ENCODE measurements around the gene MSI2.

DNA sequence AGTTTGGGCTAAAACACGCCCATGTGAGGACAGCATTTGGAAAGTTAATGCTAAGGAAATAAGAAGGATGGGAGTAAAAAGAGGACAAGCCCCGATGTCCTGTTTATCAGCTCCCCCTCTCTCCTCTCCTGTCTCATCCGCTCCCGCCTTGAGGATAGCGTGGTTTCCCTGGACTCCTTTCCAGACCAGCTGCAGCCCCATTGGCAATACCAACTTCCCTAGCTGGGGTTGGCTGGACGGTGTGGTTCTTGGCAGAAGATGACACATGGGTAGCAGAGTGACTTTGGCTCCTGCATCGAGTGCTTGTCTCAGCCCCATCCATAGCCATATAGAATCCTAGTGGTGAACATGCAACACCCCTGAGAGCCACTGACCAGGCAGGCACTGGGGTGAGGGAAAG lies 302.9 kb downstream of the MSI2 start:
- TF ChIP-seq NRF1 (IDR thresholded peaks at IDR 0.05; ENCODE audit: low read depth, low read length): no peak
- no peak for TF ChIP-seq POLR2AphosphoS5 (IDR thresholded peaks at IDR 0.05; ENCODE audit: low read depth, low read length)
- no peak for TF ChIP-seq CTCF (IDR thresholded peaks at IDR 0.05)
- no peak for TF ChIP-seq USF1 (IDR thresholded peaks at IDR 0.05; ENCODE audit: borderline replicate concordance, low read depth)
- no peak; a peak in 1 of 4 replicates for TF ChIP-seq EP300 (IDR thresholded peaks at IDR 0.05; ENCODE audit: borderline replicate concordance in 1 of 2, low read depth in 1 of 2, low read length in 1 of 2)
- TF ChIP-seq CHD2 (IDR thresholded peaks at IDR 0.05; ENCODE audit: low read length, partially characterized antibody): no peak
- no peak for TF ChIP-seq GABPA (IDR thresholded peaks at IDR 0.05; ENCODE audit: low read depth)
- TF ChIP-seq JUND (IDR thresholded peaks at IDR 0.05): no peak
- no peak for TF ChIP-seq MAX (IDR thresholded peaks at IDR 0.05; ENCODE audit: low read depth)
- TF ChIP-seq, protein P1, sequence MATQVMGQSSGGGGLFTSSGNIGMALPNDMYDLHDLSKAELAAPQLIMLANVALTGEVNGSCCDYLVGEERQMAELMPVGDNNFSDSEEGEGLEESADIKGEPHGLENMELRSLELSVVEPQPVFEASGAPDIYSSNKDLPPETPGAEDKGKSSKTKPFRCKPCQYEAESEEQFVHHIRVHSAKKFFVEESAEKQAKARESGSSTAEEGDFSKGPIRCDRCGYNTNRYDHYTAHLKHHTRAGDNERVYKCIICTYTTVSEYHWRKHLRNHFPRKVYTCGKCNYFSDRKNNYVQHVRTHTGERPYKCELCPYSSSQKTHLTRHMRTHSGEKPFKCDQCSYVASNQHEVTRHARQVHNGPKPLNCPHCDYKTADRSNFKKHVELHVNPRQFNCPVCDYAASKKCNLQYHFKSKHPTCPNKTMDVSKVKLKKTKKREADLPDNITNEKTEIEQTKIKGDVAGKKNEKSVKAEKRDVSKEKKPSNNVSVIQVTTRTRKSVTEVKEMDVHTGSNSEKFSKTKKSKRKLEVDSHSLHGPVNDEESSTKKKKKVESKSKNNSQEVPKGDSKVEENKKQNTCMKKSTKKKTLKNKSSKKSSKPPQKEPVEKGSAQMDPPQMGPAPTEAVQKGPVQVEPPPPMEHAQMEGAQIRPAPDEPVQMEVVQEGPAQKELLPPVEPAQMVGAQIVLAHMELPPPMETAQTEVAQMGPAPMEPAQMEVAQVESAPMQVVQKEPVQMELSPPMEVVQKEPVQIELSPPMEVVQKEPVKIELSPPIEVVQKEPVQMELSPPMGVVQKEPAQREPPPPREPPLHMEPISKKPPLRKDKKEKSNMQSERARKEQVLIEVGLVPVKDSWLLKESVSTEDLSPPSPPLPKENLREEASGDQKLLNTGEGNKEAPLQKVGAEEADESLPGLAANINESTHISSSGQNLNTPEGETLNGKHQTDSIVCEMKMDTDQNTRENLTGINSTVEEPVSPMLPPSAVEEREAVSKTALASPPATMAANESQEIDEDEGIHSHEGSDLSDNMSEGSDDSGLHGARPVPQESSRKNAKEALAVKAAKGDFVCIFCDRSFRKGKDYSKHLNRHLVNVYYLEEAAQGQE (IDR thresholded peaks at IDR 0.05; ENCODE audit: low read depth, low read length): no peak
- TF ChIP-seq TAF1 (IDR thresholded peaks at IDR 0.05; ENCODE audit: borderline replicate concordance, low read depth, low read length): no peak
